HepG2 (cell line): ENCODE results near the gene FAM53B. TPM values are rescaled to one million over a fixed set of nuclear protein-coding genes. Genes with fewer than 3 reads are reported as not detected.

ENCODE experiments used
- ATAC-seq: fragments of 200-7000 bp; cut with Tn5 transposase; 3 replicates; pipeline ENCODE4 v1.9.1; 2020; ENCODE audit warnings: mild to moderate bottlenecking, moderate library complexity
- BruUV-seq: library from RNA; stranded (reverse); fragments of 400-500 nt; replicated peaks from 2 replicates; lab custom pipeline; 2021; lab: Mats Ljungman, UMichigan
- CTCF ChIA-PET: fragments of 300-600 bp; formaldehyde crosslinking; extraction: SDS; loops from one replicate; lab custom pipeline; 2021; ENCODE audit warnings: low total read pairs, inconsistent platforms, low intra/inter-chr PET ratio; lab: Yijun Ruan, JAX
- POLR2A ChIA-PET: fragments of 350-600 bp; sonication (Branson Sonifier 250); formaldehyde crosslinking; loops from one replicate; lab custom pipeline; 2020; ENCODE audit warnings: antibody characterized with exemption, inconsistent platforms; lab: Yijun Ruan, JAX
- DNase-seq: peaks from one replicate; pipeline ENCODE4 v3.0.0-alpha.2; 2015; ENCODE audit warnings: low spot score
- FAIRE-seq: peaks from 3 replicates; lab custom pipeline; 2011; peaks lifted over from hg19 to GRCh38; lab: Jason Lieb, UNC
- H2AFZ ChIP-seq: one replicate; pipeline ENCODE4 v1.6.1; 2011; ENCODE audit warnings: low read length, inconsistent platforms
- H3K27ac ChIP-seq: fragments of 300-600 bp; 3 replicates; pipeline ENCODE4 v1.8.0; 2011; ENCODE audit warnings: mixed run types, mild to moderate bottlenecking, mixed read lengths, low read length, inconsistent platforms; ENCODE audit not compliant: insufficient read depth; ENCODE audit errors: extremely low read length
- H3K27me3 ChIP-seq, 2 experiments: fragments of 200-600 bp in 1 of 2; 2 replicates in 1 of 2; 3 replicates in 1 of 2; pipeline versions ENCODE4 v1.6.0 to v1.8.0; 2011; ENCODE audit warnings: low read length in 2 of 2, mild to moderate bottlenecking in 2 of 2, moderate library complexity in 2 of 2, inconsistent platforms in 1 of 2; ENCODE audit not compliant: insufficient read depth in 2 of 2, control insufficient read depth in 1 of 2
- H3K36me3 ChIP-seq, 2 experiments: fragments of 200-600 bp in 1 of 2; replicated peaks in 1 of 2; 2 replicates in 1 of 2; 3 replicates in 1 of 2; pipeline versions ENCODE4 v1.5.1 to v1.8.0; 2011; ENCODE audit warnings: low read length in 2 of 2, inconsistent platforms in 1 of 2; ENCODE audit not compliant: insufficient read depth in 2 of 2, control insufficient read depth in 1 of 2
- H3K4me1 ChIP-seq: 2 replicates; pipeline ENCODE4 v1.5.1; 2012; ENCODE audit warnings: low read length, inconsistent platforms; ENCODE audit not compliant: insufficient read depth
- H3K4me2 ChIP-seq: 2 replicates; pipeline ENCODE4 v1.6.0; 2011; ENCODE audit warnings: low read depth, low read length, inconsistent platforms
- H3K4me3 ChIP-seq, 3 experiments: fragments of 200-600 bp in 1 of 3; sonication (generic), shearing (Covaris generic) in 1 of 3; replicated peaks in 1 of 3; 2 replicates each; pipeline ENCODE4 v1.5.1; 2011 to 2016; ENCODE audit warnings: low read length in 3 of 3, inconsistent platforms in 2 of 3, low read depth in 2 of 3, mild to moderate bottlenecking in 2 of 3, control low read depth in 1 of 3, mixed read lengths in 1 of 3; ENCODE audit not compliant: insufficient read depth in 1 of 3
- H3K79me2 ChIP-seq: one replicate; pipeline ENCODE4 v1.6.1; 2011; ENCODE audit warnings: low read length, inconsistent platforms; ENCODE audit not compliant: insufficient read depth
- H3K9ac ChIP-seq: 2 replicates; pipeline ENCODE4 v1.6.0; 2011; ENCODE audit warnings: mild to moderate bottlenecking, low read depth, low read length, inconsistent platforms; ENCODE audit not compliant: insufficient read depth
- H3K9me3 ChIP-seq: 2 replicates; pipeline ENCODE4 v1.5.1; 2012; ENCODE audit warnings: mild to moderate bottlenecking, low read length
- H4K20me1 ChIP-seq: 2 replicates; pipeline ENCODE4 v1.6.0; 2011; ENCODE audit warnings: inconsistent platforms, mild to moderate bottlenecking, low read length, moderate library complexity; ENCODE audit not compliant: insufficient read depth
- SETDB1 ChIP-seq: sonication (generic); formaldehyde crosslinking; IDR thresholded peaks from 2 replicates; pipeline ENCODE4 v1.5.1; 2020; ENCODE audit warnings: missing genetic modification reagents, mild to moderate bottlenecking, borderline replicate concordance
- TFDP1 ChIP-seq: IDR thresholded peaks from 2 replicates; pipeline ENCODE4 v1.6.1; 2016; ENCODE audit warnings: missing compliant biosample characterization, missing genetic modification reagents, borderline replicate concordance
- TP53 ChIP-seq: sonication (generic); formaldehyde crosslinking; conservative IDR thresholded peaks from 2 replicates; pipeline ENCODE4 v1.4.0; 2020; ENCODE audit warnings: missing genetic modification reagents
- ZBTB39 ChIP-seq: sonication (generic); formaldehyde crosslinking; IDR thresholded peaks from 2 replicates; pipeline ENCODE4 v1.5.0; 2020; ENCODE audit warnings: missing genetic modification reagents
- ZMYM2 ChIP-seq: sonication (generic); formaldehyde crosslinking; IDR thresholded peaks from 2 replicates; pipeline ENCODE4 v1.8.0; 2022; ENCODE audit warnings: mild to moderate bottlenecking, missing genetic modification reagents
- ZNF274 ChIP-seq: sonication (generic); formaldehyde crosslinking; IDR thresholded peaks from 2 replicates; pipeline ENCODE4 v1.5.1; 2020; ENCODE audit warnings: mild to moderate bottlenecking, missing genetic modification reagents
- WGBS: methylation state at CpG from one replicate; pipeline ENCODE4 v1.1.6; 2017; ENCODE audit warnings: low lambda C conversion rate; 5-methylcytosine and 5-hydroxymethylcytosine counted together
- in situ Hi-C: cut with HindIII; loops from 2 replicates; pipeline ENCODE4 v1.10.0; 2017; ENCODE audit warnings: low pct_unique_long_range_greater_than_20kb; ENCODE audit not compliant: extremely low pct_ligation_motif_present
- intact Hi-C: fragments of 100-400 bp; cut with micrococcal nuclease; formaldehyde crosslinking; loops from one replicate; pipeline ENCODE4 v1.10.0; 2022; ENCODE audit not compliant: unreplicated experiment
- polyA plus RNA-seq, 8 experiments: library from polyadenylated mRNA; depleted of rRNA in 3 of 8; stranded (reverse) in 7 of 8; unstranded in 1 of 8; fragments of >200 nt; fragmentation: Illumina TruSeq in 4 of 8; extraction: Trizol in 4 of 8; gene quantifications; 2 replicates each; pipeline versions ENCODE4 v1.2.1 to v1.2.3, GENCODE V29; 2011 to 2016; ENCODE audit warnings: low read depth in 4 of 8, missing spikeins in 1 of 8, mixed read lengths in 1 of 8; ENCODE audit not compliant: insufficient read depth in 1 of 8
- total RNA-seq, 5 experiments: library from RNA; depleted of rRNA; stranded (reverse); fragments of >200 nt; fragmentation: Illumina TruSeq; extraction: Trizol; gene quantifications; 2 replicates each; pipeline ENCODE4 v1.2.3, GENCODE V29; 2016; ENCODE audit warnings: low read depth in 1 of 5
- TF ChIP-seq, protein P1 (sequence below): sonication (generic); formaldehyde crosslinking; IDR thresholded peaks from 2 replicates; pipeline ENCODE4 v1.4.0; 2020; ENCODE audit warnings: missing genetic modification reagents

FAM53B gene
- total and polyA plus RNA-seq, 2 of the 13 experiments (the other 11 are each of a cell fraction or from before 2014, with no cell fraction given) = 6.4 to 19.3 TPM

DNA sequence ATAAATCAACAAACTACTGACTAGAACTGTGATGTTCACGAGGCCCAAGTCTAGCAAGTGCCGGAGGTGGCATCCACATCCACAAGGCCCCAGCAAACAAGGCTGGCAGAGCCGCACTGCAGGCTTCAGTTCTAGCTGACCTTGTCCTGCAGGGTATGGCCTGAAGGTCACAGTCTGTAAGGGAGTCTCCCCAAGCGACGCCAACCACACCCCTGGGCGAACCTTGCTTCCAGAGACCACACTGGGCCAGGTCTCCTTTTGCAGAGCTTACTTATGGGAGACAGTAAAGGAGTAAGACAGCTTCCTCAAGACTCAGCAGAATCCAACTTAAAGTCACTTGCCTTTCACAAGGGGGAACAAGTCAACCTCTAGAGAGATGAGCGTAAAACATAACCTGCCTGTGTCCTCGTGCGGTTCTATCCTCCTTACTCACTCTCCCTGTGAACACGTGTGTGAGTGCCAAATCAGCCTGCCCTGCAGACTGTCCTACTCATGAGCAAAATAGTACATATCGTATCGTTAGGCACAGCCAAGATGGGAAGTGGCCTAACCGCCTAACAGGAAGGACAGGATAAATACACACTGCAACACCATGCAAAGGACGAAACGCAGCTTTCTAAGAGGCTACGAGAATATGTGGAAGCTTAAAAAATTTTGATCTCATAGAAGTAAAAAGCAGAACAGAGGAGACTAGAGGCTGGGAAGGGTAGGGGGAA is 22.7 kb downstream of the FAM53B start (continued):
- TF ChIP-seq, protein P1, sequence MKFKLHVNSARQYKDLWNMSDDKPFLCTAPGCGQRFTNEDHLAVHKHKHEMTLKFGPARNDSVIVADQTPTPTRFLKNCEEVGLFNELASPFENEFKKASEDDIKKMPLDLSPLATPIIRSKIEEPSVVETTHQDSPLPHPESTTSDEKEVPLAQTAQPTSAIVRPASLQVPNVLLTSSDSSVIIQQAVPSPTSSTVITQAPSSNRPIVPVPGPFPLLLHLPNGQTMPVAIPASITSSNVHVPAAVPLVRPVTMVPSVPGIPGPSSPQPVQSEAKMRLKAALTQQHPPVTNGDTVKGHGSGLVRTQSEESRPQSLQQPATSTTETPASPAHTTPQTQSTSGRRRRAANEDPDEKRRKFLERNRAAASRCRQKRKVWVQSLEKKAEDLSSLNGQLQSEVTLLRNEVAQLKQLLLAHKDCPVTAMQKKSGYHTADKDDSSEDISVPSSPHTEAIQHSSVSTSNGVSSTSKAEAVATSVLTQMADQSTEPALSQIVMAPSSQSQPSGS (CRISPR knock-in tag) = no peak
- TF ChIP-seq TFDP1 (no peak), ZMYM2 (CRISPR knock-in tag) (no peak)
- TF ChIP-seq, all 625 proteins: peak for 0

GRCh38 chr10:124719213-124719851 is 24.8 kb downstream of the FAM53B start:
- intact Hi-C loops = no loop called here
- no TSS peak for BruUV-seq
- Histone ChIP-seq H3K4me3 (no peak overlapping the region), H3K4me2 (no peak overlapping the region), H3K9ac (no peak overlapping the region), H3K27me3 (no peaks in the 10 kb centered on the region), H4K20me1 (no peaks in the 10 kb centered on the region), H3K4me1 (peaks cover 66% of the 10 kb centered on the region), H3K36me3 (no peaks in the 10 kb centered on the region), H3K27ac (no peak overlapping the region), H2AFZ (no peak overlapping the region), H3K79me2 (peaks cover 50% of the 10 kb centered on the region), H3K9me3 (no peaks in the 10 kb centered on the region)
- in situ Hi-C loops = no loop called here
- 91% methylated on average over 6 of the region's 8 CpGs for WGBS
- POLR2A ChIA-PET = no interaction called here
- ATAC-seq (peak; percentile 32; the same call in 2 of the 3 replicates), DNase-seq (no peak), FAIRE-seq (peak; percentile 23)
- no peak for TF ChIP-seq SETDB1 (CRISPR knock-in tag)
- TF ChIP-seq ZBTB39 = no peak
- no peak for TF ChIP-seq TP53 (CRISPR knock-in tag)
- no peak for TF ChIP-seq ZNF274 (CRISPR knock-in tag)
- CTCF ChIA-PET = no interaction called here
